Keratinocyte (primary cell): ENCODE results near the gene GIMAP7. TPM values are rescaled to one million over a fixed set of nuclear protein-coding genes. Genes with fewer than 3 reads are reported as not detected.

Source experiments
- DNase-seq: peaks from one replicate; pipeline ENCODE4 v3.0.0-alpha.2; 2011; ENCODE audit warnings: low read depth, missing footprints, low spot score
- FAIRE-seq: peaks from 2 replicates; lab custom pipeline; 2011; peaks lifted over from hg19 to GRCh38; lab: Jason Lieb, UNC
- H2AFZ ChIP-seq: 2 replicates; pipeline ENCODE4 v1.6.0; 2012; ENCODE audit warnings: low read length, control low read depth, inconsistent platforms; ENCODE audit not compliant: control insufficient read depth
- H3K27ac ChIP-seq: 2 replicates; pipeline ENCODE4 v1.5.1; 2011; ENCODE audit warnings: low read length; ENCODE audit not compliant: control insufficient read depth, insufficient read depth
- H3K27me3 ChIP-seq: 3 replicates; pipeline ENCODE4 v1.6.0; 2011; ENCODE audit warnings: low read length; ENCODE audit not compliant: control insufficient read depth, insufficient read depth; ENCODE audit errors: extremely low read depth
- H3K36me3 ChIP-seq, 2 experiments: 2 replicates in 1 of 2; 3 replicates in 1 of 2; pipeline ENCODE4 v1.5.1; 2011; ENCODE audit warnings: low read length in 2 of 2, mild to moderate bottlenecking in 1 of 2; ENCODE audit not compliant: control insufficient read depth in 2 of 2, insufficient read depth in 2 of 2; ENCODE audit errors: extremely low read depth in 1 of 2
- H3K4me1 ChIP-seq: 3 replicates; pipeline ENCODE4 v1.5.1; 2011; ENCODE audit warnings: low read length; ENCODE audit not compliant: control insufficient read depth, insufficient read depth; ENCODE audit errors: extremely low read depth
- H3K4me2 ChIP-seq: 3 replicates; pipeline ENCODE4 v1.6.0; 2011; ENCODE audit warnings: low read depth, low read length; ENCODE audit not compliant: control insufficient read depth, insufficient read depth; ENCODE audit errors: extremely low read depth
- H3K4me3 ChIP-seq, 3 experiments: fragments of 200-600 bp in 1 of 3; sonication (generic) in 1 of 3; 2 replicates in 2 of 3; 3 replicates in 1 of 3; pipeline ENCODE4 v1.5.1; 2011 to 2016; ENCODE audit warnings: low read length in 3 of 3, mild to moderate bottlenecking in 3 of 3, control low read depth in 2 of 3, inconsistent platforms in 1 of 3, low read depth in 1 of 3, mixed read lengths in 1 of 3, mixed run types in 1 of 3, moderate library complexity in 1 of 3; ENCODE audit not compliant: control insufficient read depth in 2 of 3, insufficient read depth in 2 of 3; ENCODE audit errors: extremely low read depth in 1 of 3
- H3K79me2 ChIP-seq: 2 replicates; pipeline ENCODE4 v1.6.0; 2012; ENCODE audit warnings: low read length; ENCODE audit not compliant: control insufficient read depth, insufficient read depth
- H3K9ac ChIP-seq: 3 replicates; pipeline ENCODE4 v1.6.0; 2011; ENCODE audit warnings: low read length; ENCODE audit not compliant: control insufficient read depth, insufficient read depth; ENCODE audit errors: extremely low read depth
- H3K9me1 ChIP-seq: 3 replicates; pipeline ENCODE4 v1.6.0; 2011; ENCODE audit warnings: low read length; ENCODE audit not compliant: control insufficient read depth, insufficient read depth; ENCODE audit errors: extremely low read depth
- H3K9me3 ChIP-seq: 2 replicates; pipeline ENCODE4 v1.5.1; 2012; ENCODE audit warnings: low read depth, low read length; ENCODE audit not compliant: control insufficient read depth
- H4K20me1 ChIP-seq: 3 replicates; pipeline ENCODE4 v1.6.0; 2011; ENCODE audit warnings: low read length; ENCODE audit not compliant: control insufficient read depth, insufficient read depth; ENCODE audit errors: extremely low read depth
- CTCF ChIP-seq, 3 experiments: IDR thresholded peaks in 1 of 3; conservative IDR thresholded peaks in 1 of 3; optimal IDR thresholded peaks in 1 of 3; 2 replicates in 2 of 3; 3 replicates in 1 of 3; pipeline versions ENCODE3 to v1.5.1; 2011; ENCODE audit warnings: low read length in 3 of 3, mild to moderate bottlenecking in 3 of 3, moderate library complexity in 2 of 3, control low read depth in 1 of 3, inconsistent platforms in 1 of 3; ENCODE audit not compliant: insufficient read depth in 2 of 3; ENCODE audit errors: extremely low read depth in 1 of 3
- EZH2 ChIP-seq: IDR thresholded peaks from one replicate; pipeline ENCODE4 v1.6.1; 2012; ENCODE audit warnings: inconsistent platforms, mild to moderate bottlenecking, low read length, moderate library complexity
- dilution Hi-C: fragments of 300-500 bp; cut with MboI; formaldehyde crosslinking; loops from one replicate; pipeline ENCODE4 v1.7.0; 2020; ENCODE audit warnings: low sequenced_read_pairs; ENCODE audit not compliant: extremely low pct_ligation_motif_present
- polyA plus RNA-seq, 5 experiments: library from polyadenylated mRNA; depleted of rRNA in 3 of 5; stranded (reverse) in 3 of 5; stranded (forward) in 1 of 5; unstranded in 1 of 5; fragments of >200 nt; gene quantifications; 1 replicate in 1 of 5; 2 replicates in 3 of 5; 3 replicates in 1 of 5; pipeline versions ENCODE4 v1.2.1 to v1.2.3, GENCODE V29; 2011 to 2012; ENCODE audit warnings: missing spikeins in 2 of 5, low read depth in 1 of 5, low replicate concordance in 1 of 5

The GIMAP7 gene
- polyA plus RNA-seq, 1 donor (not counting 4 experiments of a cell fraction or from before 2014, with no cell fraction given), result not detected

GRCh38 chr7:150564566-150564965, 49.9 kb downstream of the GIMAP7 start:
- H3K9me3 ChIP-seq, result peaks cover 2% of the 10 kb centered on the region
- DNase-seq (no peak), FAIRE-seq (no peak)
- H3K9ac ChIP-seq, result no peak overlapping the region
- H3K27ac ChIP-seq, result no peak overlapping the region
- dilution Hi-C loops, result no loop called here
- no peaks in the 10 kb centered on the region for H3K79me2 ChIP-seq
- H3K36me3 ChIP-seq, result no peaks in the 10 kb centered on the region
- H3K27me3 ChIP-seq, result peaks cover 5% of the 10 kb centered on the region
- H2AFZ ChIP-seq, result no peak overlapping the region
- no peaks in the 10 kb centered on the region for H4K20me1 ChIP-seq
- no peak for TF ChIP-seq EZH2
- TF ChIP-seq CTCF (optimal IDR thresholded peaks at IDR 0.05 in 1 of 3, IDR thresholded peaks at IDR 0.05 in 1 of 3, conservative IDR thresholded peaks at IDR 0.05 in 1 of 3; ENCODE audit: extremely low read depth in 1 of 3, insufficient read depth in 2 of 3, low read length in 3 of 3), result no peak
- H3K4me1 ChIP-seq, result no peaks in the 10 kb centered on the region
- H3K4me3 ChIP-seq, result no peak overlapping the region
- H3K9me1 ChIP-seq, result no peaks in the 10 kb centered on the region
- no peak overlapping the region for H3K4me2 ChIP-seq

GRCh38 chr7:150565239-150565638, 50.6 kb downstream of the GIMAP7 start:
- Histone ChIP-seq H2AFZ (no peak overlapping the region), H3K27ac (no peak overlapping the region), H3K9ac (no peak overlapping the region), H3K36me3 (no peaks in the 10 kb centered on the region), H3K4me3 (no peak overlapping the region), H3K79me2 (no peaks in the 10 kb centered on the region), H3K27me3 (peaks cover 5% of the 10 kb centered on the region), H3K4me1 (no peaks in the 10 kb centered on the region), H3K4me2 (no peak overlapping the region), H4K20me1 (no peaks in the 10 kb centered on the region), H3K9me3 (peaks cover 2% of the 10 kb centered on the region), H3K9me1 (no peaks in the 10 kb centered on the region)
- FAIRE-seq (no peak), DNase-seq (no peak)
- dilution Hi-C loops, result no loop called here
- TF ChIP-seq EZH2 (no peak), CTCF (optimal IDR thresholded peaks at IDR 0.05 in 1 of 3, IDR thresholded peaks at IDR 0.05 in 1 of 3, conservative IDR thresholded peaks at IDR 0.05 in 1 of 3; ENCODE audit: extremely low read depth in 1 of 3, insufficient read depth in 2 of 3, low read length in 3 of 3) (no peak)
